Colon (tissue), 2 donors: ENCODE data around the gene DLG4.

Source experiments
- FAIRE-seq: peaks from 2 replicates; lab custom pipeline; 2012; peaks lifted over from hg19 to GRCh38; lab: Jason Lieb, UNC
- donor health status: control.
- donor health status: control.

Gene DLG4

DNA sequence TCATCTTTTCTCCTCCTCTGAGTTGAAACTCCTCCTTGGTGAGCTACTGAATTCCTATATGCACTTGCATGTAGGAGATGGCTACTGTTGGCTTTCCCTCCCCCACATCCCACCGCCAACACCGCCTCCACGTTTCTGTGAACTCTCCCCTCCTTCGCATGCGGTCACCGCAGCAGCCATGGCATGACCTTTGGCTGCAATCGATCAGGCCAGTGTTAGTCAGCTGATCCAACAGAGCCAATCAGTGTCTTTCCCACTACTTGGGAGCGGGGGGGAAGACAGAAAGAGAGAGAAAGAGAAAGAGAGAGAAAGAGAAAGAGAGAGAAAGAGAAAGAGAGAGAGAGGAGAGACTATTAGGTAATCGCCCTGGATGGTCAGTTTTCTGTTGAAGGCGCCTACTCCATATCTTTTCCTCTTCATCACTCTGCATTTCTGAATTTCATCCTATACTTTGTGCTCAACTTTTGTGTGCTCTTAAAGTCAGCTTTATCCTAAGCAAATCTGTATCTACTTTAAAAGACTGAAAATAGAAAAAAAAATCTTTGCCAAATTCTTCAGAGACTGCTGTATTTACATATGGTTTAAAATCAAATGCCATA lies 63.2 kb downstream of the DLG4 start:
- no peak for FAIRE-seq

DNA sequence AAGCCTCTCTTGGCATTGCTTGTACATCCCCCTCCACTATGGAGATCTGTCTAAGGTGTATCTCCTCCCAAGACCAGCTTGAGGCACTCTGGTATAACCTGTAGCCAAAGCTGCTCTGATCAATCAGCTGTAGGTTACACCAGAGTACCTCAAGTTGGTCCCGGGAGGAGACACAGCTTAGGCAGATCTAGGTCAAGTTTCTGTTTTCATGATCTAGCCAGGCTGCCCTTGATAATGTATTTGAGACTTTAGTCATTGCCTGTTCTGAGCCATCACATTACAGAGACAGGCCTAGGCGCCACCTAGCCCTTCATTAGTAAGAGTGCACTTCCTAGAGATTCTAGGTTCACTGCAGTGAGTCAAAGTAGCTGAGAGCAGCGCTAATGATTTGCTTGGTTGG lies 71.9 kb downstream of the DLG4 start:
- FAIRE-seq, result no peak

DNA sequence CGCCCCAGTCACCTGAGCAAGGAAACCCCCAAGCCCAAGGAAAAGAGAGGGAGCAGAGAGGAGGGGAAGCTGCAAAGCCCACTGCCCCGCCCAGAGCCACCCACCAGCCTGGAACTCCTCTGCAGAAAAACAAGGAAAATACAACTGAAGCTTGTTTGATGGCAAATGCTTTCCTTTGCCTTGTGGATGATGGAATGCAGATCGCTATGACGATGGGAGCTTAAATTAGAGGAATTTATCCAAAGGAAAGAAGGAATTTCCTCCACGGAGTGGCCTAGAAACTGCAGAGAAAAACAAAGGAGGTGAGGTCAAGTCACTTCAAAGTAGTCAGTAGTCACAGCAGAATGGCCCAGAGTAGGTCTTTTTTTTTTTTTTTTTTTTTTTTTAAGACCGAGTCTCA lies 73.5 kb downstream of the DLG4 start:
- FAIRE-seq, result no peak

DNA sequence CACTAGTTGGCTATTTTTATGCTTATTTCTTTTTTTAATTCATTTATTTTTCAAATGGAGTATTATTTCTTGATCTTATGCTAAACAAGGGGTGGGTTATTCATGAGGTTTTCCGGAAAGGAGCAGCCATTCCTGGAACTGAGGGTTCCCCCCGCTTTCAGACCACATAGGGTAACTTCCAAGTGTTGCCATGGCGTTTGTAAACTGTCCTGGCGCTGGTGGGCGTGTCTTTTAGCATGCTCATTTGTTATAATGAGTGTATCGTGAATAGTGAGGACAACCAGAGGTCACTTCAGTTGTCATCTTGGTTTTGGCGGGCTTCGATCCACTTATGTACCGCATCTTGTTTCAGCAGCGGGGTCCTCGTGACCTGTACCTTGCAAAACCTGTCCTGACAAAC lies 75.4 kb downstream of the DLG4 start:
- no peak for FAIRE-seq

DNA sequence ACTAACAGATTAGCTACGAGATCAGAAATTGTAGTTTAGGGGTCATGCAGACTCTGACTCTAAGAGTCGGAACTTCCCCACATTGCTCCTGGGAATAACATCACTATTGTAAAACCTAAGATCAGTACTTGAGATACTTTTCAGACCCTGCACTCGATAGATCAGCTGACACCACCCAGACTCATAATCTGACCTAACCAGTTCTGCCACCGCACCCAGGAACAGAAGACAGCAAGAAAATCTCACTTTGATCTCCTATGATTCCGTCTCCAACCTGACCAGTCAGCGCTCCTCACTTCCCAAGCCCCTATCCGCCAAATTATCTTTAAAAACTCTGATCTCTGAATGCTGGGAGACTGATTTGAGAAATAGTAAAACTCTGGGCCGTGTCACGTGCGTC lies 77.8 kb downstream of the DLG4 start:
- no peak for FAIRE-seq

DNA sequence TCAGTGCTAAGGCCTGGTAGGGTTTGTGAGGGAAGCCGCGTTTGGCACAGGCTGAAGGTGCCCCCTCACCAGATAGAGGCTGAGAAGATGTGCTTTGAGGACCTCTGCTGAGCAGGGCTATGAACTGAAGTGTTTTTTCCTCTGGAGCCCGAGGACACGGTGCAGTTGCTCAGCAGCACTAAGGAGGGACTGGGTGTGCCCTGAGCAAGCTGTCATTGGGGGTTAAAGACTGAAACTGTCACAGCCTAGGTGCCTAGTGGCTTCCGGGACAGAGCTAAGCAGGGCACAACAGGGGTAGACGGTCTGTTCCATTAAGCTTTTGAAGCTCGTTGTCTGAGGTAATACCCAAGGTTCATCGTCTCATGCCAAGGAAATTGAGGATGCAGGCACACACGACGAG lies 80.2 kb downstream of the DLG4 start:
- no peak for FAIRE-seq

DNA sequence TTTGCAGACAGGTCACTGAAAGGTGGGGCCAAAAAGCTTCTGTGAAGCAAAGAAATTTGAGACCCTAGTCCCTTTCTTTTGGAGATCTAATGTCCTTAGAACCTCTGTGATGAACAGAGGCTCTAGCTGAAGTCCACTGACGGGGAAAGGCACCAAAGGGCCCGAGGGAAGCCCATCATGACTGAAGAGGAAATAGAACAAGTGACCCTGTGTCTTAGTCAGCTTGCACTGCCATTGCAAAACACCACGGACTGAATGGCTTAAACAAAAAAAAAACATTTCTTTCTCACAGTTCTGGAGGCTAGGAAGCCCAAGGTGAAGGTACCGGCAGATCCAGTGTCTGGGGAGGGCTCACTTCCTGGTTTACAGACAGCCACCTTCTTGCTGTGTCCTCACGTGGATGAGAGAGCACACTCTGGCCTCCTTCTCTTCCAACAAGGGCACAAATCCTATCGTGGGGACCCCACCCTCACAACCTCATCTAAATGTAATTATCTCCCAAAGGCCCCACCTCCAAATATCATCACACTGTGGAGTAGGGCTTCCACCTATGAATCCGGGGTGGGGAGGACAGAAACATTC lies 80.7 kb downstream of the DLG4 start:
- no peak for FAIRE-seq

DNA sequence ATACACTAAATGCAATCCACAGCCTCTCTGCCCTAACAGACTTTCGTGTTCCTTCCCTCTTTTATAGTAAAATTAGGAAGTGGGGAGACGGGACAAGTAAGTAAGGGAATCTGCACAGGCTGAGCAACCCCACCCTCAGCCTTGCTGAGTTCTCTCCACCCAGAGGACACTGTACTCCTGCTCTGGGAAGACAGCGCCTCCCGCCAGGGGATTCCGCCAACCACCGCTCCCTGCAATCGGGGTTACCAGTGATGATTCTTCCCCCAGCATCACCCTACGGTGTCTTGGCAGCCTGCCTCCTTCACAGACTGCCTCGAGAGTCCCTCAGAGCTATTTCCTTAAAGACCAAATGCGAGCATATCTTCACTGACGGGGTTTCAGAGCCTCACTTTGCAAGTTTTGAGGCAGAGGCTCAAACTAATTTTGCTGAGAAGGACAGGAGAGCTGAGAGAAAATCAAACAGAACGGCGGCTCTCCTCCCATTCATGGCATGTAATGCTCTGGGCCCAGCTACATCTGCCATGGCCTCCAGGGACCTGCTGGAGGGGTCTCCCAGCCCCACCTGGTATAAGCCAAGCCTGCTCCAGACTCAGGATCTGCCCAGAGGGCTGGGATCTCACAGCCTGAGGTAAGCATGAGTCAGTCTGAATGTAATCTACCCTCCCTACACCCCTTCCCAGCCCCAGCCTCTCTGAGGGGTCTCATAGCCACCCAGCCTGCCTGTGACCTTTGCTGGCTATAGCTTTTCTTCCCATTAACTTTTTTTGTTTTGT lies 82.3 kb downstream of the DLG4 start:
- no peak for FAIRE-seq
